Activated naive CD4-positive, alpha-beta T cell treated with anti-CD3 and anti-CD28 coated beads, Interleukin-2, amount 50 U/mL, for 24 hours (primary cell): ENCODE measurements around the gene GCSH.

ENCODE experiments used
- H3K27ac Mint-ChIP-seq: one replicate; pipeline ENCODE4 v1.8.0; 2021; ENCODE audit warnings: mild to moderate bottlenecking, mixed read lengths
- H3K27me3 Mint-ChIP-seq: one replicate; pipeline ENCODE4 v1.8.0; 2021; ENCODE audit warnings: mixed read lengths
- H3K36me3 Mint-ChIP-seq: one replicate; pipeline ENCODE4 v1.8.0; 2021; ENCODE audit warnings: mixed read lengths
- H3K4me1 Mint-ChIP-seq: one replicate; pipeline ENCODE4 v1.8.0; 2021; ENCODE audit warnings: mixed read lengths
- H3K4me3 Mint-ChIP-seq: one replicate; pipeline ENCODE4 v1.8.0; 2021; ENCODE audit warnings: mild to moderate bottlenecking, mixed read lengths
- H3K9me3 Mint-ChIP-seq: one replicate; pipeline ENCODE4 v1.8.0; 2021; ENCODE audit warnings: mixed read lengths

Gene GCSH

DNA sequence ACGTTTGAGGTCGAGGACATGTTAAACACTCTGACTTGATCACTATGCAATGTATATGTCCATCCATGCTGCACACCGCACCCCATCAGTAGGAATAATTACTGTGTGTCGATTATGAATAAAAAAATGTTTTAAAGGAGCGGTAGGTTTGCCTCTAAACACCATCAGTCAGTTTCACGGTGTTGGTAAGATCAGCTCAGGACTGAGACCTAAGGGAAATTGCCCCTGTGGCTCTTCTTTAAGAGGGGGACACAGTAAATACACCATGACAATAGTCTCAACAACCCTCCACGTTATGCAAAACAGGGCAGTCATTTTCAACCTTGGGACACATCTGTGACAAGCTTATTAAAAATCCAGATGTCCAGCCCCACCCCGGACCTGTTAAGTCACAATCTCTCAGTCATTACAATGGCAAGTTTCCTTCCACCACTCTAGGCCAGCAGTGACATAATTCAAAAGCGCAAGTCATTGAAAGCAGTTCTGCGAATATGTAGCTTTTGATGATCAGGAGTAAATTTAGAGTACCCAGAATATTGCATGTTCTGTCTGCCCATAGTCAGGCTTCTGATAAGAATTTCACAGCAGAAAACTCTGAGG lies 59.3 kb downstream of the GCSH start:
- H3K9me3 Mint-ChIP-seq = no peaks in the 10 kb centered on the region
- peak overlapping the region; percentile 93 for H3K4me3 Mint-ChIP-seq
- no peaks in the 10 kb centered on the region for H3K27me3 Mint-ChIP-seq
- H3K36me3 Mint-ChIP-seq = peaks cover 8% of the 10 kb centered on the region
- H3K4me1 Mint-ChIP-seq = peaks cover 46% of the 10 kb centered on the region
- peak overlapping the region; percentile 85 for H3K27ac Mint-ChIP-seq

- no peaks in the 10 kb centered on the region for H3K27me3 Mint-ChIP-seq
- peak overlapping the region; percentile 85 for H3K27ac Mint-ChIP-seq
- H3K9me3 Mint-ChIP-seq = no peaks in the 10 kb centered on the region
- H3K36me3 Mint-ChIP-seq = peaks cover 5% of the 10 kb centered on the region
- peaks cover 46% of the 10 kb centered on the region for H3K4me1 Mint-ChIP-seq
- peak overlapping the region; percentile 93 for H3K4me3 Mint-ChIP-seq
Measured at GRCh38 chr16:81035975-81036750, 60.0 kb downstream of the GCSH start.

- H3K27ac Mint-ChIP-seq = peak within 1 kb of the TSS; percentile 85
- H3K4me3 Mint-ChIP-seq = peak within 1 kb of the TSS; percentile 93
- no peaks in the 10 kb centered on the region for H3K9me3 Mint-ChIP-seq
- H3K27me3 Mint-ChIP-seq = no peaks in the 10 kb centered on the region
- peaks cover 44% of the 10 kb centered on the region for H3K4me1 Mint-ChIP-seq
- H3K36me3 Mint-ChIP-seq = peaks cover 5% of the 10 kb centered on the region
Measured at GRCh38 chr16:81035398-81035974, 60.7 kb downstream of the GCSH start, which contains the start of gene ATMIN. Gene ATMIN (plus strand): TSS chr16:81035842. CDS start chr16:81035871, 29 bp downstream.
